Skin epidermis (tissue), 12 donors: ENCODE data around the gene TTC28.
A peak's percentile ranks its signal among the peaks of the same experiment; 100 is the strongest.

Experiments
- H3K27ac ChIP-seq, 21 experiments: fragments of 200-600 bp; sonication (generic) in 11 of 21; one replicate each; pipeline ENCODE4 v1.5.0; 2020; ENCODE audit warnings: mild to moderate bottlenecking in 3 of 21, inconsistent platforms in 2 of 21, moderate library complexity in 2 of 21
- H3K4me3 ChIP-seq, 7 experiments: fragments of 200-600 bp; sonication (generic) in 2 of 7; one replicate each; pipeline ENCODE4 v1.5.0; 2020; ENCODE audit warnings: inconsistent platforms in 2 of 7, mild to moderate bottlenecking in 2 of 7, moderate library complexity in 1 of 7

TTC28 gene

GRCh38 chr22:28454431-28455064 is 225.1 kb downstream of the TTC28 start:
- H3K27ac ChIP-seq: no peak overlapping the region
- no peak overlapping the region for H3K4me3 ChIP-seq

GRCh38 chr22:28450109-28450508 is 229.5 kb downstream of the TTC28 start:
- H3K4me3 ChIP-seq: no peak overlapping the region
- no peak overlapping the region for H3K27ac ChIP-seq

GRCh38 chr22:28449041-28449440 is 230.6 kb downstream of the TTC28 start:
- H3K27ac ChIP-seq: no peak overlapping the region
- no peak overlapping the region for H3K4me3 ChIP-seq

GRCh38 chr22:28448625-28449024 is 231.0 kb downstream of the TTC28 start:
- Histone ChIP-seq H3K27ac (no peak overlapping the region), H3K4me3 (no peak overlapping the region)

- Histone ChIP-seq H3K27ac (no peak overlapping the region), H3K4me3 (no peak overlapping the region)
These were observed 235.0 kb downstream of the TTC28 start for GRCh38 chr22:28444659-28445058.

GRCh38 chr22:28443526-28443876 is 236.1 kb downstream of the TTC28 start:
- H3K27ac ChIP-seq: peak overlapping the region in 19 of 21 experiments; percentile 11 to 88 (median 73)
- peak overlapping the region; percentile 40 to 53 (median 47) for H3K4me3 ChIP-seq

GRCh38 chr22:28442711-28443525 is 236.7 kb downstream of the TTC28 start:
- Histone ChIP-seq H3K27ac (peak overlapping the region in 20 of 21 experiments; percentile 11 to 88 (median 72)), H3K4me3 (peak overlapping the region; percentile 40 to 53 (median 47))

- H3K27ac ChIP-seq: peak overlapping the region in 20 of 21 experiments; percentile 11 to 88 (median 72)
These were observed 237.4 kb downstream of the TTC28 start for GRCh38 chr22:28442264-28442710.

GRCh38 chr22:28441720-28442263 is 237.8 kb downstream of the TTC28 start:
- peak overlapping the region; percentile 40 to 53 (median 47) for H3K4me3 ChIP-seq

More at GRCh38 chr22:28442264-28442710, 237.4 kb downstream of the TTC28 start:
- peak overlapping the region; percentile 40 to 53 (median 47) for H3K4me3 ChIP-seq

GRCh38 chr22:28440592-28441390 is 238.8 kb downstream of the TTC28 start:
- peak overlapping the region in 2 of 21 experiments; percentile 4 to 27 for H3K27ac ChIP-seq
- no peak overlapping the region for H3K4me3 ChIP-seq

More at GRCh38 chr22:28441720-28442263, 237.8 kb downstream of the TTC28 start:
- peak overlapping the region in 19 of 21 experiments; percentile 14 to 88 (median 73) for H3K27ac ChIP-seq

- Histone ChIP-seq H3K4me3 (no peak overlapping the region), H3K27ac (no peak overlapping the region)
These were observed 241.4 kb downstream of the TTC28 start for GRCh38 chr22:28438183-28438768.

- Histone ChIP-seq H3K4me3 (no peak overlapping the region), H3K27ac (no peak overlapping the region)
These were observed 243.7 kb downstream of the TTC28 start for GRCh38 chr22:28435982-28436381.

- Histone ChIP-seq H3K27ac (no peak overlapping the region), H3K4me3 (no peak overlapping the region)
These were observed 244.4 kb downstream of the TTC28 start for GRCh38 chr22:28435140-28435768.

- H3K4me3 ChIP-seq: no peak overlapping the region
- no peak overlapping the region for H3K27ac ChIP-seq
These were observed 249.1 kb downstream of the TTC28 start for GRCh38 chr22:28430466-28431025.

- no peak overlapping the region for H3K4me3 ChIP-seq
- no peak overlapping the region for H3K27ac ChIP-seq
These were observed 249.9 kb downstream of the TTC28 start for GRCh38 chr22:28429711-28430110.

- Histone ChIP-seq H3K4me3 (no peak overlapping the region), H3K27ac (no peak overlapping the region)
These were observed 251.4 kb downstream of the TTC28 start for GRCh38 chr22:28428271-28428670.

GRCh38 chr22:28426346-28427132 is 253.1 kb downstream of the TTC28 start:
- H3K4me3 ChIP-seq: no peak overlapping the region
- H3K27ac ChIP-seq: no peak overlapping the region

- no peak overlapping the region for H3K4me3 ChIP-seq
- no peak overlapping the region for H3K27ac ChIP-seq
These were observed 254.4 kb downstream of the TTC28 start for GRCh38 chr22:28425211-28425610.
